Activated B cell treated with CpG ODN at 0.5 μM for 24 hours (primary cell): ENCODE measurements around the gene GYPA. TPM values are rescaled to one million over a fixed set of nuclear protein-coding genes. Genes with fewer than 3 reads are reported as not detected.
"Not testable (repeated sequence)": the region's sequence is repeated elsewhere in the genome, so short reads cannot be mapped to it uniquely, and the experiment has no call there.

Source experiments
- ATAC-seq: fragments of 200-7000 bp; cut with Tn5 transposase; one replicate; pipeline ENCODE4 v1.10.0; 2021; ENCODE audit warnings: low read depth, mild to moderate bottlenecking, moderate library complexity
- CTCF ChIA-PET: fragments of 350-600 bp; sonication (Branson Sonifier 250); formaldehyde crosslinking; loops from one replicate; lab custom pipeline; 2021; ENCODE audit warnings: antibody characterized with exemption; lab: Charles Lee
- POLR2A ChIA-PET: fragments of 350-600 bp; sonication (Branson Sonifier 250); formaldehyde crosslinking; loops from one replicate; lab custom pipeline; 2021; ENCODE audit warnings: antibody characterized with exemption; lab: Charles Lee
- DNase-seq: peaks from one replicate; pipeline ENCODE4 v3.0.0; 2022
- H3K27ac Mint-ChIP-seq: one replicate; pipeline ENCODE4 v1.8.0; 2020; ENCODE audit warnings: mixed read lengths
- H3K27me3 Mint-ChIP-seq: one replicate; pipeline ENCODE4 v1.8.0; 2021; ENCODE audit warnings: mixed read lengths
- H3K36me3 Mint-ChIP-seq: one replicate; pipeline ENCODE4 v1.8.0; 2021; ENCODE audit warnings: low read depth, mixed read lengths
- H3K4me1 Mint-ChIP-seq: one replicate; pipeline ENCODE4 v1.8.0; 2021; ENCODE audit warnings: mixed read lengths
- H3K4me3 Mint-ChIP-seq: one replicate; pipeline ENCODE4 v1.8.0; 2020; ENCODE audit warnings: mild to moderate bottlenecking, mixed read lengths
- H3K9me3 Mint-ChIP-seq: one replicate; pipeline ENCODE4 v1.8.0; 2020; ENCODE audit warnings: mixed read lengths
- intact Hi-C: fragments of 100-400 bp; cut with micrococcal nuclease; formaldehyde crosslinking; loops from one replicate; pipeline ENCODE4 v1.15.1; 2024
- total RNA-seq: library from RNA; stranded (reverse); gene quantifications from 2 replicates; pipeline ENCODE4 v1.2.3, GENCODE V29; 2022
- TF ChIP-seq, protein P1 (sequence below): fragments of 200-600 bp; IDR thresholded peaks from one replicate; pipeline ENCODE4 v1.8.0; 2022; ENCODE audit warnings: antibody characterized with exemption, mild to moderate bottlenecking

Gene GYPA
- total RNA-seq, 1 donor from 2014 or later, result not detected

DNA sequence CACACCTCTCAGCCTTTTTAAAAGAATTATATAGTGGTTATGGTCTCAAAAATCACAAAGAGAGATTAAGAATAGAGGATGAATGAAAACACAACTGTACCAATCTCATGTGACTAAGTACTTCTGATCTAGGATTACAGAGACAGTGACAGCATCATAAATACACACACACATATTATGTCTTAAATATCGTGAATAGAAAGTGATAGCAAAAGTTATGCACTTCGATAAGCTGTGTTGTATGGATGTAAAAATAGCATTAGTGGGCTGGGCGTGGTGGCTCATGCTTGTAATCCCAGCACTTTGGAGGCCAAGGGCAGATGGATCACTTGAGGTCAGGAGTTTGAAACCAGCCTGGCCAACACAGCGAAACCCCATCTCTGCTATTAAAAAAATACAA, 25.0 kb downstream of the GYPA start:
- Mint-ChIP-seq H3K9me3 (no peaks in the 10 kb centered on the region), H3K27ac (no peak overlapping the region), H3K27me3 (peaks cover 5% of the 10 kb centered on the region), H3K4me3 (no peak overlapping the region), H3K36me3 (no peaks in the 10 kb centered on the region), H3K4me1 (peaks cover 1% of the 10 kb centered on the region)
- POLR2A ChIA-PET, result no interaction called here
- TF ChIP-seq, protein P1, sequence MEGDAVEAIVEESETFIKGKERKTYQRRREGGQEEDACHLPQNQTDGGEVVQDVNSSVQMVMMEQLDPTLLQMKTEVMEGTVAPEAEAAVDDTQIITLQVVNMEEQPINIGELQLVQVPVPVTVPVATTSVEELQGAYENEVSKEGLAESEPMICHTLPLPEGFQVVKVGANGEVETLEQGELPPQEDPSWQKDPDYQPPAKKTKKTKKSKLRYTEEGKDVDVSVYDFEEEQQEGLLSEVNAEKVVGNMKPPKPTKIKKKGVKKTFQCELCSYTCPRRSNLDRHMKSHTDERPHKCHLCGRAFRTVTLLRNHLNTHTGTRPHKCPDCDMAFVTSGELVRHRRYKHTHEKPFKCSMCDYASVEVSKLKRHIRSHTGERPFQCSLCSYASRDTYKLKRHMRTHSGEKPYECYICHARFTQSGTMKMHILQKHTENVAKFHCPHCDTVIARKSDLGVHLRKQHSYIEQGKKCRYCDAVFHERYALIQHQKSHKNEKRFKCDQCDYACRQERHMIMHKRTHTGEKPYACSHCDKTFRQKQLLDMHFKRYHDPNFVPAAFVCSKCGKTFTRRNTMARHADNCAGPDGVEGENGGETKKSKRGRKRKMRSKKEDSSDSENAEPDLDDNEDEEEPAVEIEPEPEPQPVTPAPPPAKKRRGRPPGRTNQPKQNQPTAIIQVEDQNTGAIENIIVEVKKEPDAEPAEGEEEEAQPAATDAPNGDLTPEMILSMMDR, result no peak
- intact Hi-C loops, result no loop called here
- ATAC-seq, result no peak
- no peak for DNase-seq
- CTCF ChIA-PET, result no interaction called here

DNA sequence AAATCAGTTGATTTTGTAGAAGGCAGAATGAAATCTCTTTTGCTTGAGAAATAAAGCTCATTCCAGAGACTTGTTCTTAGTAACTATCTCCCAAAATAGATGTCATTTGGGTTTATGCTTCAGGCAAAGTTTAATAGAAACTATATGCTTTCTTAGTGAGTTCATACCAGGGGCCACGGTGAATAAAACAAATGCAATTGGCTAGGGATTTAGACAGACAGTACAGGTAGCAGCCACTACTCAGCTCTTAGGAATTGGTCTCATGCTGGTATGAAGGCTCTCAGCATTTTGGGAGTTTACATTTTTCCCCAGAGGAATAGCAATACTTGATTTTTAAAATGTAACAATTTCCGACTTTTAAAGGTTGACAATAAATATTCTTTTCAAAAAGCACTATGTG, 27.0 kb downstream of the GYPA start:
- intact Hi-C loops, result no loop called here
- POLR2A ChIA-PET, result no interaction called here
- TF ChIP-seq, protein P1, result no peak
- Mint-ChIP-seq H3K27ac (no peak overlapping the region), H3K9me3 (no peaks in the 10 kb centered on the region), H3K27me3 (peaks cover 8% of the 10 kb centered on the region), H3K4me1 (peaks cover 1% of the 10 kb centered on the region), H3K4me3 (no peak overlapping the region), H3K36me3 (no peaks in the 10 kb centered on the region)
- no peak for DNase-seq
- CTCF ChIA-PET, result no interaction called here
- ATAC-seq, result no peak

GRCh38 chr4:144104509-144105130, 35.9 kb downstream of the GYPA start:
- Mint-ChIP-seq H3K27me3 (peaks cover 5% of the 10 kb centered on the region), H3K27ac (no peak overlapping the region), H3K4me1 (no peaks in the 10 kb centered on the region), H3K36me3 (no peaks in the 10 kb centered on the region), H3K4me3 (no peak overlapping the region), H3K9me3 (no peaks in the 10 kb centered on the region)
- TF ChIP-seq, protein P1, result no peak
- DNase-seq (no peak), ATAC-seq (no peak)
- POLR2A ChIA-PET, result no interaction called here
- CTCF ChIA-PET, result no interaction called here
- intact Hi-C loops, result no loop called here

- H3K9me3 Mint-ChIP-seq, H3K27ac Mint-ChIP-seq, intact Hi-C loops, H3K27me3 Mint-ChIP-seq, DNase-seq, CTCF ChIA-PET, H3K36me3 Mint-ChIP-seq, POLR2A ChIA-PET, H3K4me1 Mint-ChIP-seq, H3K4me3 Mint-ChIP-seq, ATAC-seq: not testable (repeated sequence)
Measured at GRCh38 chr4:144097776-144098175, 42.7 kb downstream of the GYPA start.

DNA sequence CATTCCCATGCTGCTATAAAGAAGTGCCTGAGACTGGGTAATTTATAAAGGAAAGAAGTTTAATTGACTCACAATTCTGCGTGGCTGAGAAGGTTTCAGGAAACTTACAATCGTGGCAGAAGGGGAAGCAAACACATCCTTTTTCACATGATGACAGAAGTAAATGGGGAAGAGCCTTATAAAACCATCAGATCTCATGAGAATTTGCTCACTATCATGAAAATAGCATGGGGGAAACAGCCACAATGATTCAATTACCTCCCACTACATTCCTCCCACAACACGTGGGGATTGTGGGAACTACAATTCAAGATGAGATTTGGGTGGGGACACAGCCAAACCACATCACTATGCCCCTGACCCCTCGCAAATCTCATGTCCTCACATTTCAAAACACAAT, 46.5 kb downstream of the GYPA start:
- CTCF ChIA-PET, intact Hi-C loops, H3K4me1 Mint-ChIP-seq, H3K36me3 Mint-ChIP-seq, H3K27me3 Mint-ChIP-seq, H3K27ac Mint-ChIP-seq, DNase-seq, ATAC-seq, H3K9me3 Mint-ChIP-seq, POLR2A ChIA-PET, H3K4me3 Mint-ChIP-seq: not testable (repeated sequence)

GRCh38 chr4:144091181-144091580, 49.3 kb downstream of the GYPA start:
- ATAC-seq, CTCF ChIA-PET: not testable (repeated sequence)

DNA sequence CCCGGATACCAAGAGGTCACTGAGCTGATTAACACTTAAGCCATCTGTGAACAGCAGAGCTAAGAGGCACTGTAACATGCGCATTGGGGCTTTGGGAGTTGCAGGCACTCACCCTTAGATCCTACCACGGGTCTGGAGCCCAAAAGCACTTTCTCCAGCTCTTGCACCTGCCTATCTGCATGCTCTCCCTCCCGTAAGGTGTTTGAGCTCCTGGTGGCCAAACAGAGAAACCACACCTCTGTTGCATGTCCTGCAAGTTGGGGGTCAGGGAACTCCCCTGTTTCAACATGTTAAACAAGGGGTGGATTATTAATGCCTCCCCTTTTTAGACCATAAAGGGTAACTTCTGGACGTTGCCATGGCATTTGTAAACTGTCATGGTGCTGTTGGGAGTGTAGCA, 49.8 kb downstream of the GYPA start:
- H3K9me3 Mint-ChIP-seq, result no peaks in the 10 kb centered on the region
- H3K27ac Mint-ChIP-seq, result no peak overlapping the region
- intact Hi-C loops, result no loop called here
- H3K36me3 Mint-ChIP-seq, result no peaks in the 10 kb centered on the region
- peaks cover 3% of the 10 kb centered on the region for H3K4me1 Mint-ChIP-seq
- H3K27me3 Mint-ChIP-seq, result no peaks in the 10 kb centered on the region
- TF ChIP-seq, protein P1, result no peak
- POLR2A ChIA-PET, result no interaction called here
- DNase-seq (no peak), ATAC-seq (no peak)
- no peak overlapping the region for H3K4me3 Mint-ChIP-seq
- CTCF ChIA-PET, result no interaction called here

More at GRCh38 chr4:144091181-144091580, 49.3 kb downstream of the GYPA start:
- H3K9me3 Mint-ChIP-seq, POLR2A ChIA-PET, H3K4me3 Mint-ChIP-seq, H3K36me3 Mint-ChIP-seq, intact Hi-C loops, DNase-seq, H3K27me3 Mint-ChIP-seq, H3K4me1 Mint-ChIP-seq, H3K27ac Mint-ChIP-seq: not testable (repeated sequence)

GRCh38 chr4:144082053-144082452, 58.5 kb downstream of the GYPA start:
- H3K36me3 Mint-ChIP-seq, DNase-seq, POLR2A ChIA-PET, ATAC-seq, H3K27me3 Mint-ChIP-seq, H3K27ac Mint-ChIP-seq, H3K9me3 Mint-ChIP-seq, CTCF ChIA-PET, intact Hi-C loops, H3K4me1 Mint-ChIP-seq, H3K4me3 Mint-ChIP-seq: not testable (repeated sequence)

- ATAC-seq, H3K9me3 Mint-ChIP-seq, POLR2A ChIA-PET, intact Hi-C loops, H3K27me3 Mint-ChIP-seq, H3K4me1 Mint-ChIP-seq, H3K4me3 Mint-ChIP-seq, DNase-seq, H3K27ac Mint-ChIP-seq, H3K36me3 Mint-ChIP-seq, CTCF ChIA-PET: not testable (repeated sequence)
Measured at GRCh38 chr4:144080135-144080534, 60.4 kb downstream of the GYPA start.
